ENCODE data around the gene STKLD1. TPM values are rescaled to one million over a fixed set of nuclear protein-coding genes. Genes with fewer than 3 reads are reported as not detected.

Gene STKLD1
- total and polyA plus RNA-seq, 9 of the 15 experiments (the other 6 are each of a cell fraction or from before 2014, with no cell fraction given), result 0.10 to 0.65 (median 0.33) TPM; not detected in 2

DNA sequence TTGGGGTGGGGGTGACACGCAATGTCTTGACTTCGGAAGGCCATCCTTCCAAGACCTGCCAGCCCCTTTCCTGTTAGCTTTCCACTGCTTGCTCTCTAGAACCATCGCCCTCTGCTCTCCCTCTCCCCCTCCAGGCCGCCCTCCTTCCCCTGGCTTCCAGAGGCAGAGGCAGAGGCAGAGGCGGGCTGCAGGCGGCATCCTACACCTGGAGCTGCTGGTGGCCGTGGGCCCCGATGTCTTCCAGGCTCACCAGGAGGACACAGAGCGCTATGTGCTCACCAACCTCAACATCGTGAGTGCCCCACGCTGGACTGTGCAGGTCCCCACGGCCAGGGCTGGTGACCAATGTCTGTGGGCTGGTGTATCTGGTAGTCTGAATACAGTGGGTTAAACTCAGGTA lies 48.0 kb downstream of the STKLD1 start:
- H3K9me3 ChIP-seq (replicated peaks; ENCODE audit: control insufficient read depth, insufficient read depth, low read depth, low read length), result no peaks in the 10 kb centered on the region
- TF ChIP-seq YY1 (IDR thresholded peaks at IDR 0.05; ENCODE audit: borderline replicate concordance in 1 of 3, control insufficient read depth in 1 of 3, extremely low read depth in 1 of 3, insufficient read depth in 3 of 3, insufficient read length in 1 of 3, insufficient replicate concordance in 2 of 3, low read depth in 1 of 3, low read length in 2 of 3), result no peak
- no peak for TF ChIP-seq RAD21 (CRISPR knock-in tag; conservative IDR thresholded peaks at IDR 0.05 in 1 of 2, IDR thresholded peaks at IDR 0.05 in 1 of 2)
- no peak for TF ChIP-seq GMEB1 (CRISPR knock-in tag; IDR thresholded peaks at IDR 0.05)
- no peak for TF ChIP-seq SMARCA4 (IDR thresholded peaks at IDR 0.05)
- TF ChIP-seq BRCA1 (IDR thresholded peaks at IDR 0.05), result no peak
- TF ChIP-seq BRCA1 (CRISPR knock-in tag; IDR thresholded peaks at IDR 0.05), result no peak
- TF ChIP-seq, protein P1, sequence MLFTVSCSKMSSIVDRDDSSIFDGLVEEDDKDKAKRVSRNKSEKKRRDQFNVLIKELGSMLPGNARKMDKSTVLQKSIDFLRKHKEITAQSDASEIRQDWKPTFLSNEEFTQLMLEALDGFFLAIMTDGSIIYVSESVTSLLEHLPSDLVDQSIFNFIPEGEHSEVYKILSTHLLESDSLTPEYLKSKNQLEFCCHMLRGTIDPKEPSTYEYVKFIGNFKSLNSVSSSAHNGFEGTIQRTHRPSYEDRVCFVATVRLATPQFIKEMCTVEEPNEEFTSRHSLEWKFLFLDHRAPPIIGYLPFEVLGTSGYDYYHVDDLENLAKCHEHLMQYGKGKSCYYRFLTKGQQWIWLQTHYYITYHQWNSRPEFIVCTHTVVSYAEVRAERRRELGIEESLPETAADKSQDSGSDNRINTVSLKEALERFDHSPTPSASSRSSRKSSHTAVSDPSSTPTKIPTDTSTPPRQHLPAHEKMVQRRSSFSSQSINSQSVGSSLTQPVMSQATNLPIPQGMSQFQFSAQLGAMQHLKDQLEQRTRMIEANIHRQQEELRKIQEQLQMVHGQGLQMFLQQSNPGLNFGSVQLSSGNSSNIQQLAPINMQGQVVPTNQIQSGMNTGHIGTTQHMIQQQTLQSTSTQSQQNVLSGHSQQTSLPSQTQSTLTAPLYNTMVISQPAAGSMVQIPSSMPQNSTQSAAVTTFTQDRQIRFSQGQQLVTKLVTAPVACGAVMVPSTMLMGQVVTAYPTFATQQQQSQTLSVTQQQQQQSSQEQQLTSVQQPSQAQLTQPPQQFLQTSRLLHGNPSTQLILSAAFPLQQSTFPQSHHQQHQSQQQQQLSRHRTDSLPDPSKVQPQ (CRISPR knock-in tag; IDR thresholded peaks at IDR 0.05; ENCODE audit: borderline replicate concordance), result no peak
- no peak overlapping the region for H3K4me3 ChIP-seq
- FAIRE-seq, result no peak
- peaks cover 24 to 34% of the 10 kb centered on the region in 2 experiments for H3K27me3 ChIP-seq (ENCODE audit: control insufficient read depth in 2 of 2, insufficient read depth in 2 of 2, low read length in 2 of 2)
- H3K4me2 ChIP-seq (ENCODE audit: insufficient read depth, low read length), result no peak overlapping the region
- no peak overlapping the region for H3K27ac ChIP-seq (ENCODE audit: extremely low read depth, low read depth, low read length)
- no TSS peak for BruUV-seq (replicated peaks)
- DNase-seq (ENCODE audit: extremely low read depth in 1 of 4, low spot score in 3 of 4), result no peak
- 37% methylated on average over 9 of the region's 12 CpGs for WGBS (ENCODE audit: insufficient coverage, low coverage, missing lambda C conversion rate)
- no peaks in the 10 kb centered on the region for H3K36me3 ChIP-seq (ENCODE audit: control insufficient read depth, insufficient read depth, low read length)
- peaks cover 16 to 31% of the 10 kb centered on the region in 2 experiments; a peak in 4 of 5 replicates for H3K4me1 ChIP-seq (replicated peaks in 1 of 2; ENCODE audit: control insufficient read depth in 2 of 2, insufficient read depth in 2 of 2, low read length in 2 of 2)
- H3K79me2 ChIP-seq (ENCODE audit: control insufficient read depth, insufficient read depth, low read length), result no peaks in the 10 kb centered on the region
- H2AFZ ChIP-seq (ENCODE audit: low read depth, low read length), result no peak overlapping the region
- H3K9me1 ChIP-seq (ENCODE audit: control insufficient read depth, insufficient read depth, low read length), result peaks cover 3% of the 10 kb centered on the region
- in situ Hi-C loops (cut with MboI) (no loop called here), intact Hi-C loops (cut with micrococcal nuclease) (no loop called here)
- no peak for ATAC-seq
- ChIA-PET POLR2A (no interaction called here), CTCF (ENCODE audit: low intra/inter-chr PET ratio) (no interaction called here)
- no peak overlapping the region; a peak in 1 of 4 replicates for H3K9ac ChIP-seq (ENCODE audit: insufficient read depth in 1 of 2, low read depth in 2 of 2, low read length in 2 of 2)
- H4K20me1 ChIP-seq (replicated peaks; ENCODE audit: control insufficient read depth, insufficient read depth, low read length), result no peaks in the 10 kb centered on the region

Measured in K562 (cell line).